ENCODE measurements around the gene PFKFB2.

The PFKFB2 gene

GRCh38 chr1:207015791-207016190, 37.3 kb upstream of the PFKFB2 start:
- H3K4me3 ChIP-seq (ENCODE audit: low read depth, low read length) = no peak overlapping the region
- DNase-seq (ENCODE audit: low read depth) = no peak
- TF ChIP-seq POLR2A (IDR thresholded peaks at IDR 0.05; ENCODE audit: extremely low read depth, insufficient read length) (no peak), MYC (IDR thresholded peaks at IDR 0.05; ENCODE audit: low read depth, low read length) (no peak)
- TF ChIP-seq, protein P1, sequence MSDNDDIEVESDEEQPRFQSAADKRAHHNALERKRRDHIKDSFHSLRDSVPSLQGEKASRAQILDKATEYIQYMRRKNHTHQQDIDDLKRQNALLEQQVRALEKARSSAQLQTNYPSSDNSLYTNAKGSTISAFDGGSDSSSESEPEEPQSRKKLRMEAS (IDR thresholded peaks at IDR 0.05; ENCODE audit: low read depth, low read length) = no peak
- TF ChIP-seq, protein P2, sequence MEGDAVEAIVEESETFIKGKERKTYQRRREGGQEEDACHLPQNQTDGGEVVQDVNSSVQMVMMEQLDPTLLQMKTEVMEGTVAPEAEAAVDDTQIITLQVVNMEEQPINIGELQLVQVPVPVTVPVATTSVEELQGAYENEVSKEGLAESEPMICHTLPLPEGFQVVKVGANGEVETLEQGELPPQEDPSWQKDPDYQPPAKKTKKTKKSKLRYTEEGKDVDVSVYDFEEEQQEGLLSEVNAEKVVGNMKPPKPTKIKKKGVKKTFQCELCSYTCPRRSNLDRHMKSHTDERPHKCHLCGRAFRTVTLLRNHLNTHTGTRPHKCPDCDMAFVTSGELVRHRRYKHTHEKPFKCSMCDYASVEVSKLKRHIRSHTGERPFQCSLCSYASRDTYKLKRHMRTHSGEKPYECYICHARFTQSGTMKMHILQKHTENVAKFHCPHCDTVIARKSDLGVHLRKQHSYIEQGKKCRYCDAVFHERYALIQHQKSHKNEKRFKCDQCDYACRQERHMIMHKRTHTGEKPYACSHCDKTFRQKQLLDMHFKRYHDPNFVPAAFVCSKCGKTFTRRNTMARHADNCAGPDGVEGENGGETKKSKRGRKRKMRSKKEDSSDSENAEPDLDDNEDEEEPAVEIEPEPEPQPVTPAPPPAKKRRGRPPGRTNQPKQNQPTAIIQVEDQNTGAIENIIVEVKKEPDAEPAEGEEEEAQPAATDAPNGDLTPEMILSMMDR (IDR thresholded peaks at IDR 0.05; ENCODE audit: low read depth, low read length) = no peak

GRCh38 chr1:207017615-207018559, 35.2 kb upstream of the PFKFB2 start:
- no peak overlapping the region for H3K4me3 ChIP-seq (ENCODE audit: low read depth, low read length)
- TF ChIP-seq MYC (IDR thresholded peaks at IDR 0.05; ENCODE audit: low read depth, low read length) (no peak), POLR2A (IDR thresholded peaks at IDR 0.05; ENCODE audit: extremely low read depth, insufficient read length) (no peak)
- TF ChIP-seq, protein P1 (IDR thresholded peaks at IDR 0.05; ENCODE audit: low read depth, low read length) = no peak
- TF ChIP-seq, protein P2 (IDR thresholded peaks at IDR 0.05; ENCODE audit: low read depth, low read length) = no peak
- DNase-seq (ENCODE audit: low read depth) = no peak

DNA sequence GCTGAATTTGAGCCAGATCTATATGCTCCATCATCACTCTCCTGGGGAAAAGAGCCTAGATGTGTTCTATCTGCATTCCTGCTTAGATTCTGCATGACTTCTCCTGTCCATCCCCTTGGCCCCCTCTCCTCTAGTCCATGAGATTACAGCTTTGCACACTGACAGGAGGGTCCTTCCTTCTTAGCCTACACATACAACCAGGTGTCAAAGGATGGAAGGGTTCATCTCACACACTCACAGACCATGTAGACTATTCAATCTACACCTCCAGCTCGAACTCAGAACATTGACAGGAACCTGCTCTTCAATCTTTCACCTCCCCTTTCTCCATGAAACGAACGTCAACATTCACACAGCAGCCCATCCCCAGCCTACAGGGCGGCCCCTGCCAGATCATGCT, 34.4 kb upstream of the PFKFB2 start:
- no peak for DNase-seq (ENCODE audit: low read depth)
- H3K4me3 ChIP-seq (ENCODE audit: low read depth, low read length) = no peak overlapping the region
- TF ChIP-seq, protein P1 (IDR thresholded peaks at IDR 0.05; ENCODE audit: low read depth, low read length) = no peak
- TF ChIP-seq POLR2A (IDR thresholded peaks at IDR 0.05; ENCODE audit: extremely low read depth, insufficient read length) (no peak), MYC (IDR thresholded peaks at IDR 0.05; ENCODE audit: low read depth, low read length) (no peak)
- TF ChIP-seq, protein P2 (IDR thresholded peaks at IDR 0.05; ENCODE audit: low read depth, low read length) = no peak

DNA sequence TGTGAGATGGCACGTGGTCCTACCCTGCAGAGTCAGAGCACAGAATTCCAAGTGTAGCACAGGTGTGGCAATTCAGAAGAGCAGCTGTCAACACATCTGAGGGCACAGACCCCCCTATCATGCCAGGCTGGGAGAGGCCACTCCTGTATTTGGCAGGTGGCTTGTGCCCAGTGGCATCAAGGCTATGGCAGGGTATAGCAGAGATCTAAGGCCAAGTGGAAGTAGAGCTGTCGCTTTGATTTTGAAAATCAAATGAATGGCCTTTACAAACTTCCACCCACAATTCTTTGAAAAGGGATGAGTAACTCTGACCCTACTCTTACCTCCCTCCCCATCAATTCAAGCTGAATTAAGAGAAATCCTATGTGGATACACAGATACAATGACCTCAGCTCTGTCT, 33.9 kb upstream of the PFKFB2 start:
- no peak overlapping the region for H3K4me3 ChIP-seq (ENCODE audit: low read depth, low read length)
- TF ChIP-seq POLR2A (IDR thresholded peaks at IDR 0.05; ENCODE audit: extremely low read depth, insufficient read length) = no peak
- TF ChIP-seq, protein P2 (IDR thresholded peaks at IDR 0.05; ENCODE audit: low read depth, low read length) = no peak
- TF ChIP-seq, protein P1 (IDR thresholded peaks at IDR 0.05; ENCODE audit: low read depth, low read length) = no peak
- no peak for TF ChIP-seq MYC (IDR thresholded peaks at IDR 0.05; ENCODE audit: low read depth, low read length)
- DNase-seq (ENCODE audit: low read depth) = no peak

GRCh38 chr1:207019661-207020060, 33.4 kb upstream of the PFKFB2 start:
- no peak overlapping the region for H3K4me3 ChIP-seq (ENCODE audit: low read depth, low read length)
- DNase-seq (ENCODE audit: low read depth) = no peak
- TF ChIP-seq, protein P2 (IDR thresholded peaks at IDR 0.05; ENCODE audit: low read depth, low read length) = no peak
- TF ChIP-seq, protein P1 (IDR thresholded peaks at IDR 0.05; ENCODE audit: low read depth, low read length) = no peak
- TF ChIP-seq POLR2A (IDR thresholded peaks at IDR 0.05; ENCODE audit: extremely low read depth, insufficient read length) = no peak
- no peak for TF ChIP-seq MYC (IDR thresholded peaks at IDR 0.05; ENCODE audit: low read depth, low read length)

Data from NB4 (cell line).